HG02943 (cell line): Measurements from ENCODE around the gene RBM19.

ENCODE experiments used
- ATAC-seq: cut with Tn5 transposase; IDR thresholded peaks from one replicate; pipeline ENCODE4 v1.9.1; 2021; ENCODE audit warnings: mild to moderate bottlenecking, low read depth, moderate library complexity; ENCODE audit not compliant: unreplicated experiment

RBM19 gene

GRCh38 chr12:113889891-113890581 is 76.1 kb downstream of the RBM19 start:
- no peak for ATAC-seq

- no peak for ATAC-seq
These were observed 77.0 kb downstream of the RBM19 start for GRCh38 chr12:113889076-113889475.

- no peak for ATAC-seq
These were observed 77.7 kb downstream of the RBM19 start for GRCh38 chr12:113888435-113888834.

GRCh38 chr12:113887906-113888305 is 78.2 kb downstream of the RBM19 start:
- no peak for ATAC-seq

GRCh38 chr12:113886721-113887120 is 79.4 kb downstream of the RBM19 start:
- no peak for ATAC-seq

GRCh38 chr12:113884392-113884791 is 81.7 kb downstream of the RBM19 start:
- ATAC-seq = no peak

- no peak for ATAC-seq
These were observed 83.4 kb downstream of the RBM19 start for GRCh38 chr12:113882690-113883089.

GRCh38 chr12:113880988-113881962 is 84.8 kb downstream of the RBM19 start:
- ATAC-seq = no peak

- ATAC-seq = no peak
These were observed 85.8 kb downstream of the RBM19 start for GRCh38 chr12:113880326-113880725.

GRCh38 chr12:113879658-113880057 is 86.5 kb downstream of the RBM19 start:
- no peak for ATAC-seq

- no peak for ATAC-seq
These were observed 88.5 kb downstream of the RBM19 start for GRCh38 chr12:113877607-113878006.

GRCh38 chr12:113876160-113876559 is 90.0 kb downstream of the RBM19 start:
- ATAC-seq = no peak

GRCh38 chr12:113875691-113876090 is 90.4 kb downstream of the RBM19 start:
- ATAC-seq = no peak

- ATAC-seq = no peak
These were observed 91.0 kb downstream of the RBM19 start for GRCh38 chr12:113874999-113875561.

- no peak for ATAC-seq
These were observed 91.8 kb downstream of the RBM19 start for GRCh38 chr12:113874326-113874725.

GRCh38 chr12:113873740-113874139 is 92.4 kb downstream of the RBM19 start:
- ATAC-seq = no peak

GRCh38 chr12:113870890-113871289 is 95.2 kb downstream of the RBM19 start:
- no peak for ATAC-seq

- ATAC-seq = no peak
These were observed 96.1 kb downstream of the RBM19 start for GRCh38 chr12:113870035-113870434.

- ATAC-seq = no peak
These were observed 97.8 kb downstream of the RBM19 start for GRCh38 chr12:113868365-113868764.

- ATAC-seq = no peak
These were observed 98.9 kb downstream of the RBM19 start for GRCh38 chr12:113867258-113867657.

GRCh38 chr12:113866496-113866895 is 99.6 kb downstream of the RBM19 start:
- no peak for ATAC-seq
